Right atrium auricular region (tissue), 2 donors: ENCODE data around the gene MICAL2. TPM values are rescaled to one million over a fixed set of nuclear protein-coding genes. Genes with fewer than 3 reads are reported as not detected.

Source experiments
- DNase-seq: peaks from one replicate; pipeline ENCODE4 v3.0.0-alpha.2; 2019; ENCODE audit warnings: low spot score
- H3K27ac ChIP-seq, 2 donors: fragments of 200-600 bp; sonication (generic); 1 replicate in 1 of 2; 2 replicates in 1 of 2; pipeline ENCODE4 v1.5.1; 2016 to 2019
- H3K27me3 ChIP-seq, 2 donors: fragments of 200-600 bp; sonication (generic); one replicate each; pipeline versions ENCODE4 v1.5.1 to v1.6.0; 2017 to 2019
- H3K36me3 ChIP-seq: fragments of 200-600 bp; sonication (generic); one replicate; pipeline ENCODE4 v1.5.1; 2016
- H3K4me1 ChIP-seq, 2 donors: fragments of 200-600 bp; sonication (generic); one replicate each; pipeline versions ENCODE4 v1.5.1 to v1.6.0; 2017 to 2019
- H3K4me3 ChIP-seq, 2 donors: fragments of 200-600 bp; sonication (generic); 1 replicate in 1 of 2; 2 replicates in 1 of 2; pipeline ENCODE4 v1.5.1; 2017 to 2019; ENCODE audit warnings: mild to moderate bottlenecking in 1 of 2, moderate library complexity in 1 of 2
- H3K9me3 ChIP-seq, 2 donors: fragments of 200-600 bp; sonication (generic); one replicate each; pipeline ENCODE4 v1.5.1; 2019
- total RNA-seq, 2 donors: library from RNA; depleted of rRNA; stranded (reverse); fragments of >200 nt; gene quantifications; one replicate each; pipeline ENCODE4 v1.1.0, GENCODE V29; 2016
- TF ChIP-seq, protein P1 (sequence below), 2 donors: fragments of 200-600 bp; sonication (generic); IDR thresholded peaks; one replicate each; pipeline ENCODE4 v1.5.1; 2019; ENCODE audit warnings: antibody characterized with exemption in 2 of 2

Gene MICAL2
- total RNA-seq, 2 donors from 2014 or later: 77.6 to 84.5 TPM

- H3K27ac ChIP-seq: peak overlapping the region in 1 of 2 donors; percentile 96
- H3K36me3 ChIP-seq: no peaks in the 10 kb centered on the region
- no peak overlapping the region for H3K4me3 ChIP-seq
- H3K9me3 ChIP-seq: peaks cover 0 to 3% of the 10 kb centered on the region in 2 donors
- H3K27me3 ChIP-seq: no peaks in the 10 kb centered on the region
- TF ChIP-seq, protein P1, sequence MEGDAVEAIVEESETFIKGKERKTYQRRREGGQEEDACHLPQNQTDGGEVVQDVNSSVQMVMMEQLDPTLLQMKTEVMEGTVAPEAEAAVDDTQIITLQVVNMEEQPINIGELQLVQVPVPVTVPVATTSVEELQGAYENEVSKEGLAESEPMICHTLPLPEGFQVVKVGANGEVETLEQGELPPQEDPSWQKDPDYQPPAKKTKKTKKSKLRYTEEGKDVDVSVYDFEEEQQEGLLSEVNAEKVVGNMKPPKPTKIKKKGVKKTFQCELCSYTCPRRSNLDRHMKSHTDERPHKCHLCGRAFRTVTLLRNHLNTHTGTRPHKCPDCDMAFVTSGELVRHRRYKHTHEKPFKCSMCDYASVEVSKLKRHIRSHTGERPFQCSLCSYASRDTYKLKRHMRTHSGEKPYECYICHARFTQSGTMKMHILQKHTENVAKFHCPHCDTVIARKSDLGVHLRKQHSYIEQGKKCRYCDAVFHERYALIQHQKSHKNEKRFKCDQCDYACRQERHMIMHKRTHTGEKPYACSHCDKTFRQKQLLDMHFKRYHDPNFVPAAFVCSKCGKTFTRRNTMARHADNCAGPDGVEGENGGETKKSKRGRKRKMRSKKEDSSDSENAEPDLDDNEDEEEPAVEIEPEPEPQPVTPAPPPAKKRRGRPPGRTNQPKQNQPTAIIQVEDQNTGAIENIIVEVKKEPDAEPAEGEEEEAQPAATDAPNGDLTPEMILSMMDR (IDR thresholded peaks at IDR 0.05): no peak
- peaks cover 0 to 53% of the 10 kb centered on the region in 2 donors for H3K4me1 ChIP-seq
- DNase-seq: no peak
Observed at GRCh38 chr11:12171921-12172320, 61.5 kb downstream of the MICAL2 start.

DNA sequence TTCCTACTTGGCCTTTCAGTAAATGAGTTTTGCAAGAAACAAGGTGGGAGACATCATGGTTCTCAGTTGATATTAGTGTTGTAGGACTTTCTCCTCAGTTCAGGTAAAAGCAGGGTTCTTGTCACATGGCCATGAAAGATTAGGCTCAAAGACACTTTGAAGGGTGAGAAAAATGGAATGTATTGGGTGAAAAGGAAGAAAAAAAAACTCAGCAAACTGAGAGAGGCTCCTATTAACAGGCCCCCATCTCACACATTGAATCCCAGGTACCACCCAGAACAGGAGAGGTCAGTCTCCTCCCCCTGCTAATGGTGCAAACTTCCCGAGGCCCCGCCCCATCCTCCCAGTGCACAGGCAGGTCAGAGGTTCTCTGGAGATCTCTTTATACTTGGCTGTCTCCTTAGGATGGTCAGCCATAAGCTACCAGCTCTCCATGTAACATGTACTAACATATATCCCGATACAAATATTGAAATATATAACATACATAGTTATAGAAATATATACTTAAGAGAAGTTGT, 62.2 kb downstream of the MICAL2 start:
- H3K9me3 ChIP-seq: peaks cover 0 to 3% of the 10 kb centered on the region in 2 donors
- no peaks in the 10 kb centered on the region for H3K27me3 ChIP-seq
- DNase-seq: no peak
- TF ChIP-seq, protein P1 (IDR thresholded peaks at IDR 0.05): no peak
- H3K4me3 ChIP-seq: no peak overlapping the region
- H3K36me3 ChIP-seq: no peaks in the 10 kb centered on the region
- H3K27ac ChIP-seq: peak overlapping the region in 1 of 2 donors; percentile 32
- peaks cover 0 to 53% of the 10 kb centered on the region in 2 donors for H3K4me1 ChIP-seq

DNA sequence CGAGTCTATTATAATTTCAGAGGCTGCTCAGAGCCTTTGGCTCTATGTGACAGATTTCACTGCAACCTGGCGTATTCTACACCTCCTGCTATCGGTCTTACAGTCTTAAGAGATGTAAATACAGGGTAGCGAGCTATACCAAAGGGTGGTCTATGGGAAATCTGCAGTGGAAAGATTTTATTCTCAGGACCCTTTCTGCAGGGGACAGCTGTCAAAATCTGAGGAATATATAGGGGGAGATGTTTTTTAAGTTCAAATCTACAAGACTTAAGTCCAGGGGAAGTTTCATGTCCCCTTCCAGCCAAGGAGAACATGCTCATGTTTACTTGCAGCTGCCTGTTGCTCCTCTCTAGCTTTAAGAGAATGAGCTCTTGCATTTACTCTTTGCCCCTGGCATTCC, 62.7 kb downstream of the MICAL2 start:
- TF ChIP-seq, protein P1 (IDR thresholded peaks at IDR 0.05): no peak

GRCh38 chr11:12174128-12174476, 63.7 kb downstream of the MICAL2 start:
- Histone ChIP-seq H3K4me3 (no peak overlapping the region), H3K4me1 (peaks cover 0 to 60% of the 10 kb centered on the region in 2 donors), H3K36me3 (no peaks in the 10 kb centered on the region), H3K27me3 (no peaks in the 10 kb centered on the region), H3K27ac (peak overlapping the region in 1 of 2 donors; percentile 36), H3K9me3 (peaks cover 0 to 3% of the 10 kb centered on the region in 2 donors)
- no peak for DNase-seq
- TF ChIP-seq, protein P1 (IDR thresholded peaks at IDR 0.05): no peak

More for the DNA sequence above, 62.7 kb downstream of the MICAL2 start:
- no peaks in the 10 kb centered on the region for H3K36me3 ChIP-seq
- peak overlapping the region in 1 of 2 donors; percentile 32 for H3K27ac ChIP-seq
- peaks cover 0 to 54% of the 10 kb centered on the region in 2 donors for H3K4me1 ChIP-seq
- H3K9me3 ChIP-seq: peaks cover 0 to 3% of the 10 kb centered on the region in 2 donors
- no peak overlapping the region for H3K4me3 ChIP-seq
- H3K27me3 ChIP-seq: no peaks in the 10 kb centered on the region
- no peak for DNase-seq

DNA sequence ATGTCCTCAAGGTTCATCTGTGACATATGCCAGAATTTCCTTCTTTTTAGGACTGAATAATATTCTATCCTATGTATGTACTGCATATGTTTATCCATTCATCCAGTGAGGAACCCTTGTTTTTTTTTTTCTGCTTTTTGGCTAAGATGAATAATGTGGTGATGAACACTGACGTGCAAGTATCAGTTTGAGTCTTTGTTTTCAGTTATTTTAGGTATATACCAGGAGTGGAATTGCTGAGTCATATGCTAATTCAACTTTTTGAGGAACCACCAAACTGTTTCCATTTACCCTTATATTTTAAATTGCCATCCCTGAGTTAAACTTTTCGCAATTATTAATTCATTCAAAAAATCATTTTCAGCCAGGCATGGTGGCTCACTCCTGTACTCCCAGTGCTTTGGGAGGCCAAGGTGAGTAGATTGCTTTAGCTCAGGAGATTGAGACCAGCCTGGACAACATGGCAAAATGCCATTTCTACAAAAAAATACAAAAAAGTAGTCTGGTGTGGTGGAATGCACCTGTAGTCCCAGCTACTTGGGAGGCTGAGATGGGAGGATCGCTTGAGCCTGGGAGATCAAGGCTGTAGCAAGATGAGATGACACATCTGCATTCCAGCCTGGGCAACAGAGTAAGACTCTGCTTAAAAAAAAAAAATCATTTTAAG, 64.2 kb downstream of the MICAL2 start:
- DNase-seq: no peak
- H3K9me3 ChIP-seq: peaks cover 0 to 3% of the 10 kb centered on the region in 2 donors
- H3K4me1 ChIP-seq: peaks cover 0 to 63% of the 10 kb centered on the region in 2 donors
- H3K4me3 ChIP-seq: no peak overlapping the region
- peak overlapping the region in 1 of 2 donors; percentile 36 for H3K27ac ChIP-seq
- TF ChIP-seq, protein P1 (IDR thresholded peaks at IDR 0.05): no peak
- no peaks in the 10 kb centered on the region for H3K36me3 ChIP-seq
- no peaks in the 10 kb centered on the region for H3K27me3 ChIP-seq
